Stimulated activated CD8-positive, alpha-beta memory T cell treated with anti-CD3 and anti-CD28 coated beads, Interleukin-15, amount 100 ng/mL, for 48 hours (primary cell): ENCODE results near the gene KRT8.

Experiments
- DNase-seq, 2 donors: peaks; one replicate each; pipeline ENCODE4 v3.0.0-alpha.2; 2020; ENCODE audit warnings: low read depth in 2 of 2

Gene KRT8

GRCh38 chr12:52925717-52926595 is 21.1 kb upstream of the KRT8 start:
- no peak for DNase-seq

GRCh38 chr12:52924764-52925716 is 20.2 kb upstream of the KRT8 start:
- no peak for DNase-seq

GRCh38 chr12:52921488-52922165 is 16.8 kb upstream of the KRT8 start:
- no peak for DNase-seq

- no peak for DNase-seq
These were observed 16.1 kb upstream of the KRT8 start for GRCh38 chr12:52920937-52921336.

- no peak for DNase-seq
These were observed 13.9 kb upstream of the KRT8 start for GRCh38 chr12:52918784-52919183.

GRCh38 chr12:52918351-52918750 is 13.5 kb upstream of the KRT8 start:
- DNase-seq: no peak

GRCh38 chr12:52917800-52918199 is 12.9 kb upstream of the KRT8 start:
- no peak for DNase-seq

- no peak for DNase-seq
These were observed 11.3 kb upstream of the KRT8 start for GRCh38 chr12:52916216-52916615.

- DNase-seq: no peak
These were observed 10.8 kb upstream of the KRT8 start for GRCh38 chr12:52915637-52916036.

GRCh38 chr12:52914576-52915121 is 9.8 kb upstream of the KRT8 start:
- DNase-seq: no peak

- DNase-seq: no peak
These were observed 8.6 kb upstream of the KRT8 start for GRCh38 chr12:52913431-52913821.

GRCh38 chr12:52912711-52913430 is 8.0 kb upstream of the KRT8 start:
- DNase-seq: no peak

GRCh38 chr12:52910248-52910883 is 5.5 kb upstream of the KRT8 start:
- no peak for DNase-seq

GRCh38 chr12:52909796-52910195 is 4.9 kb upstream of the KRT8 start:
- no peak for DNase-seq

- DNase-seq: no peak
These were observed 4.5 kb upstream of the KRT8 start for GRCh38 chr12:52909331-52909730.

GRCh38 chr12:52907092-52907810 is 2.4 kb upstream of the KRT8 start:
- no peak for DNase-seq

GRCh38 chr12:52906191-52906601 is 1.3 kb upstream of the KRT8 start:
- DNase-seq: no peak

GRCh38 chr12:52903855-52904508 is 894 bp downstream of the KRT8 start:
- DNase-seq: peak in 1 of 2 donors; percentile 27

GRCh38 chr12:52903285-52903854 is 1.5 kb downstream of the KRT8 start:
- peak; percentile 39 to 50 for DNase-seq
